ENCODE measurements around the gene PSMB2.

The PSMB2 gene

GRCh38 chr1:35558374-35559316 lies 82.7 kb downstream of the PSMB2 start (continued):
- TF ChIP-seq ZNF561 (tag by site-specific recombination; IDR thresholded peaks at IDR 0.05; ENCODE audit: borderline replicate concordance) (peak; percentile 14; the same call in 1 of the 2 replicates), PATZ1 (tag by site-specific recombination; IDR thresholded peaks at IDR 0.05) (peak; percentile 25; the same call in 1 of the 2 replicates), ZNF747 (tag by site-specific recombination; IDR thresholded peaks at IDR 0.05) (no peak), ZNF560 (tag by site-specific recombination; IDR thresholded peaks at IDR 0.05; ENCODE audit: borderline replicate concordance) (no peak), ZNF248 (tag by site-specific recombination; IDR thresholded peaks at IDR 0.05) (no peak), ZNF792 (tag by site-specific recombination; IDR thresholded peaks at IDR 0.05) (no peak), ZSCAN18 (tag by site-specific recombination; IDR thresholded peaks at IDR 0.05) (no peak), PRDM10 (tag by site-specific recombination; IDR thresholded peaks at IDR 0.05) (peak; percentile 32; the same call in 1 of the 2 replicates), KLF16 (tag by site-specific recombination; IDR thresholded peaks at IDR 0.05) (no peak), ZNF777 (tag by site-specific recombination; IDR thresholded peaks at IDR 0.05; ENCODE audit: borderline replicate concordance) (no peak), BCL11B (tag by site-specific recombination; IDR thresholded peaks at IDR 0.05; ENCODE audit: low read depth) (no peak), ZNF555 (tag by site-specific recombination; conservative IDR thresholded peaks at IDR 0.05) (no peak), SCRT1 (tag by site-specific recombination; IDR thresholded peaks at IDR 0.05; ENCODE audit: borderline replicate concordance) (no peak), ZSCAN5A (tag by site-specific recombination; IDR thresholded peaks at IDR 0.05) (no peak), ZNF423 (tag by site-specific recombination; IDR thresholded peaks at IDR 0.05) (no peak), ZNF184 (tag by site-specific recombination; IDR thresholded peaks at IDR 0.05) (no peak), ZNF138 (tag by site-specific recombination; IDR thresholded peaks at IDR 0.05; ENCODE audit: borderline replicate concordance) (no peak), ZNF510 (tag by site-specific recombination; IDR thresholded peaks at IDR 0.05; ENCODE audit: insufficient replicate concordance) (no peak)
- TF ChIP-seq, protein P1, sequence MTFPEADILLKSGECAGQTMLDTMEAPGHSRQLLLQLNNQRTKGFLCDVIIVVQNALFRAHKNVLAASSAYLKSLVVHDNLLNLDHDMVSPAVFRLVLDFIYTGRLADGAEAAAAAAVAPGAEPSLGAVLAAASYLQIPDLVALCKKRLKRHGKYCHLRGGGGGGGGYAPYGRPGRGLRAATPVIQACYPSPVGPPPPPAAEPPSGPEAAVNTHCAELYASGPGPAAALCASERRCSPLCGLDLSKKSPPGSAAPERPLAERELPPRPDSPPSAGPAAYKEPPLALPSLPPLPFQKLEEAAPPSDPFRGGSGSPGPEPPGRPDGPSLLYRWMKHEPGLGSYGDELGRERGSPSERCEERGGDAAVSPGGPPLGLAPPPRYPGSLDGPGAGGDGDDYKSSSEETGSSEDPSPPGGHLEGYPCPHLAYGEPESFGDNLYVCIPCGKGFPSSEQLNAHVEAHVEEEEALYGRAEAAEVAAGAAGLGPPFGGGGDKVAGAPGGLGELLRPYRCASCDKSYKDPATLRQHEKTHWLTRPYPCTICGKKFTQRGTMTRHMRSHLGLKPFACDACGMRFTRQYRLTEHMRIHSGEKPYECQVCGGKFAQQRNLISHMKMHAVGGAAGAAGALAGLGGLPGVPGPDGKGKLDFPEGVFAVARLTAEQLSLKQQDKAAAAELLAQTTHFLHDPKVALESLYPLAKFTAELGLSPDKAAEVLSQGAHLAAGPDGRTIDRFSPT (tag by site-specific recombination; IDR thresholded peaks at IDR 0.05), result 0 out of 2 replicates have a peak, but pooled peaks have one; percentile 11
- TF ChIP-seq, protein P2, sequence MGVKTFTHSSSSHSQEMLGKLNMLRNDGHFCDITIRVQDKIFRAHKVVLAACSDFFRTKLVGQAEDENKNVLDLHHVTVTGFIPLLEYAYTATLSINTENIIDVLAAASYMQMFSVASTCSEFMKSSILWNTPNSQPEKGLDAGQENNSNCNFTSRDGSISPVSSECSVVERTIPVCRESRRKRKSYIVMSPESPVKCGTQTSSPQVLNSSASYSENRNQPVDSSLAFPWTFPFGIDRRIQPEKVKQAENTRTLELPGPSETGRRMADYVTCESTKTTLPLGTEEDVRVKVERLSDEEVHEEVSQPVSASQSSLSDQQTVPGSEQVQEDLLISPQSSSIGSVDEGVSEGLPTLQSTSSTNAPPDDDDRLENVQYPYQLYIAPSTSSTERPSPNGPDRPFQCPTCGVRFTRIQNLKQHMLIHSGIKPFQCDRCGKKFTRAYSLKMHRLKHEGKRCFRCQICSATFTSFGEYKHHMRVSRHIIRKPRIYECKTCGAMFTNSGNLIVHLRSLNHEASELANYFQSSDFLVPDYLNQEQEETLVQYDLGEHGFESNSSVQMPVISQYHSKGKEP (tag by site-specific recombination; IDR thresholded peaks at IDR 0.05), result peak; percentile 92
- TF ChIP-seq, protein P3, sequence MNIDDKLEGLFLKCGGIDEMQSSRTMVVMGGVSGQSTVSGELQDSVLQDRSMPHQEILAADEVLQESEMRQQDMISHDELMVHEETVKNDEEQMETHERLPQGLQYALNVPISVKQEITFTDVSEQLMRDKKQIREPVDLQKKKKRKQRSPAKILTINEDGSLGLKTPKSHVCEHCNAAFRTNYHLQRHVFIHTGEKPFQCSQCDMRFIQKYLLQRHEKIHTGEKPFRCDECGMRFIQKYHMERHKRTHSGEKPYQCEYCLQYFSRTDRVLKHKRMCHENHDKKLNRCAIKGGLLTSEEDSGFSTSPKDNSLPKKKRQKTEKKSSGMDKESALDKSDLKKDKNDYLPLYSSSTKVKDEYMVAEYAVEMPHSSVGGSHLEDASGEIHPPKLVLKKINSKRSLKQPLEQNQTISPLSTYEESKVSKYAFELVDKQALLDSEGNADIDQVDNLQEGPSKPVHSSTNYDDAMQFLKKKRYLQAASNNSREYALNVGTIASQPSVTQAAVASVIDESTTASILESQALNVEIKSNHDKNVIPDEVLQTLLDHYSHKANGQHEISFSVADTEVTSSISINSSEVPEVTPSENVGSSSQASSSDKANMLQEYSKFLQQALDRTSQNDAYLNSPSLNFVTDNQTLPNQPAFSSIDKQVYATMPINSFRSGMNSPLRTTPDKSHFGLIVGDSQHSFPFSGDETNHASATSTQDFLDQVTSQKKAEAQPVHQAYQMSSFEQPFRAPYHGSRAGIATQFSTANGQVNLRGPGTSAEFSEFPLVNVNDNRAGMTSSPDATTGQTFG (tag by site-specific recombination; IDR thresholded peaks at IDR 0.05; ENCODE audit: borderline replicate concordance), result no peak

Measured in HEK293 (cell line).